D721Med (cell line): ENCODE data around the gene OR12D1.

ENCODE experiments used
- DNase-seq: peaks from one replicate; pipeline ENCODE4 v3.0.0; 2011; ENCODE audit warnings: low spot score; ENCODE audit not compliant: insufficient read length
- FAIRE-seq: peaks from 2 replicates; lab custom pipeline; 2011; peaks lifted over from hg19 to GRCh38; lab: Jason Lieb, UNC
- CTCF ChIP-seq: IDR thresholded peaks from 2 replicates; pipeline ENCODE4 v1.5.1; 2012; ENCODE audit warnings: mild to moderate bottlenecking, control low read depth; ENCODE audit not compliant: insufficient read depth; ENCODE audit errors: missing control alignments

The OR12D1 gene

DNA sequence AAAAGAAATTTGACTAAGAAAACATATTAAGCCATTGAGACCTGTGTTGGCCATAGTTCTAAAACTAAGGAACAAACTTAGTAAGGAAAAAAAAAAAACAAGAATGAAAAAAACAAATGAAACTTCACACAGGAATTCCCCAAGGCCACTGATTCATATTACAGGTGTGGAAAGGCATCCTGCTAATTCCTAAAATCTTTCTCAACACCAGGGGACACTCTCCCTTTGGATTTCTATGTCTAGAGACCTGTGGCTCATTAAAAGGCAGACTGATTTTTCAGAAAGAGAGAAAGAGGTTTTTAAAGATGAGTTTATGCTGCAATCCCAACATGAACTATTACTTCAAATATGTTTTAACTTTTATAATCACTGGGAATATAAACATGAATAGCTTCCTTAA, at the start of gene OR12D1:
OR12D1 (plus strand) TSS at position 341 of the 400 bp plus-strand sequence.
- TF ChIP-seq CTCF: peak; percentile 19
- no peak for DNase-seq
- no peak for FAIRE-seq

DNA sequence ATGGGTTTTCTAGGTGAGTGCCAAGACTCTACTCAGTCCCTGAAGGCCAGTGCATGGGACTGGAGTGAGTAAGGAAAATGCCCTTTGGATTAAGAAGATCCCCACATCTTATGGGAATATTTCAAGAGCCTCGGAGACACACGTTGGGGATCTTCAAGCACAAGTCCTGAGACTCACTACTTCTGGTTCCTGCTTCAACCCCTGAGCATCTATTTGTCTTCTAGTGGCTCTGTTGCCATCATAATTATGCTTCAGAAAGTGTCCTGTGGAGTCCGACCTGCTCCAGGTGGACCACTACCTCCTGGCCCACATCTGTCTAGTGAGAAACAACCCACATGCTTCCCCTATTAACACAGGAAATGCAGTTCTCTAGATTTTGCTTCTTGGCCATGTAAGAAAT, 46.0 kb upstream of the OR12D1 start, which contains the start of gene OR5V1:
OR5V1 (minus strand) TSS at position 101 of the 400 bp plus-strand sequence. CDS start 12,670 bp downstream, outside the sequence.
- DNase-seq (no peak), FAIRE-seq (no peak)
- no peak for TF ChIP-seq CTCF

DNA sequence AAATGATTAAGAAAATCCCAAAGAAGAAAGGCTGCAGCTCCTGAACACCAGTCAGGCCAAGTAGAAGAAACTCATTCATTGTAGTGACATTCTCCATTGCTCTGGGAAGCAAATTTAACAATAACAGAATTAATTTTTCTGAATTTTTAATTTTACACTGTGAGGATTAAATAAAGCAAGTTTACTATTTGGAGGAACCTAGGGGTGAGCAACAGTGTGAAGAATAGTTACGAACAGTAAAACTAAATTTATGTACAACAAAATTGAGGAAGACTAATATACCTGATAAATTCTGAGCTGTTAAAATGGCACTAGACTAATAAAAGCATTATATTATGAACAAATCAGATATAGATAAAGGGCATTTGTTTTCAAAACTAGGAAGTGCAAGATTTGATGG, 39.5 kb upstream of the OR12D1 start, which contains the start of gene OR12D3:
OR12D3 (minus strand) TSS at position 101 of the 400 bp plus-strand sequence; CDS start at position 97, 4 bp downstream.
- no peak for TF ChIP-seq CTCF
- no peak for FAIRE-seq

GRCh38 chr6:29376003-29376402, 38.7 kb upstream of the OR12D1 start:
- FAIRE-seq (no peak), DNase-seq (no peak)
- TF ChIP-seq CTCF: peak; percentile 13

More for the DNA sequence above, 39.5 kb upstream of the OR12D1 start, which contains the start of gene OR12D3:
- DNase-seq: no peak

DNA sequence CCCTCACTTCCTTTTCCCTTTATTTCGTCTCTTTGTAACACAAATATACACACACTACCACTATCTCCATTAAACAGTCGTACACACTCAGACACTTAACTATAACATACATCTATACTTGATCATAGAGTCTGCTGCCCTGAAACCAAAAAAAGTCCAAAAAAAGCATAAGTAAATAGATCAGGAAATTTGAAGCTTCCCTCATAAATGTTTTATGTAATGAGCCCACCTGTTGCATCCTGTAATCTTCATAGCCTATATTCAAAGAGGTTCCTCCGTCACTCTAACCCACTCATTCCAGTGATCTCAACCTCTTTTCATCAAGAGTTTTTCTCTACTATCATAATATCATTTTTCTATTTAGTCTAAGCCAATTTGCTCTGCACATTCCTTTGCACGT, 26.2 kb upstream of the OR12D1 start:
- FAIRE-seq (no peak), DNase-seq (no peak)
- TF ChIP-seq CTCF: no peak

DNA sequence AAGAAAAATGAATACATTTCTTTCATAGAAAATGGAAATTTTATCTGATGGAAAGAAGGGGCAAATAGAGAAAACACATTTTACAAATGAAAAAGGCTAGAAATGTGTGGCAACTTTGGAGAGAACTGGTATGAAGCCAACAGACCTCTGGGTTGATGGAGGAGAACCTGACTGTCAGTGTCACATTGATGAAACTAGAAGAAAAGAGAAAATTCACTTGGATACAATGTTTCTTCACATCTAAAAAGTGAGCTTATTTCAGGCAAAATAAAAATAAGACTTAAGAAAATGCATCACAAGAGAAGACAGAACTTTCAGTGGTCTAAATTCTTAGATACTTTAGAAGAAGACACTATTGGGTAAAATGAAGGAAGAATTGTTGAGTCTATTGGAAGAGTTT, 19.4 kb upstream of the OR12D1 start, which contains the start of gene OR12D2:
OR12D2 (plus strand) TSS at position 301 of the 400 bp plus-strand sequence. CDS start 1,069 bp downstream, outside the sequence.
- DNase-seq: no peak
- no peak for TF ChIP-seq CTCF
- FAIRE-seq: no peak

DNA sequence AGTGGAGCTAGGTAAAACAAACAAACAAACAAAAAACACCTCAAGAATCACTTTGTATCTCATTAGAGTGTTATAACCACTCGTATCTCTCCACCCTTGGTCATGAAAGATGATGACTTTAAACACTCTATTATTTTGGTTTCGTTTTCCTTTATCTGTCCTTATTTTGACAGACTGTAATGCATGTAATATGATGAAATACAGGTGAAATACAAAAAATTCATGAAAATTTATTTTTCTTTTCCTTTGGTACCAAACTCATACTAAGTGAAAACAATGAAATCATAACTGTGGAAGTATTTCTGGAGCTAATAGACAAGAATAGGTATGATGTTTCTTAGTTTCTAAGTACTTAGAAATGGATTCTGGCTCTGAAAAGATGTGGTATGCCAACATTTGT, 15.2 kb upstream of the OR12D1 start:
- DNase-seq (no peak), FAIRE-seq (no peak)
- TF ChIP-seq CTCF: no peak
